ENCODE data around the gene RHNO1. TPM values are rescaled to one million over a fixed set of nuclear protein-coding genes. Genes with fewer than 3 reads are reported as not detected.
A peak's percentile ranks its signal among the peaks of the same experiment; 100 is the strongest.

RHNO1 gene
- total RNA-seq, 1 experiment from 2014 or later: 71.7 TPM

DNA sequence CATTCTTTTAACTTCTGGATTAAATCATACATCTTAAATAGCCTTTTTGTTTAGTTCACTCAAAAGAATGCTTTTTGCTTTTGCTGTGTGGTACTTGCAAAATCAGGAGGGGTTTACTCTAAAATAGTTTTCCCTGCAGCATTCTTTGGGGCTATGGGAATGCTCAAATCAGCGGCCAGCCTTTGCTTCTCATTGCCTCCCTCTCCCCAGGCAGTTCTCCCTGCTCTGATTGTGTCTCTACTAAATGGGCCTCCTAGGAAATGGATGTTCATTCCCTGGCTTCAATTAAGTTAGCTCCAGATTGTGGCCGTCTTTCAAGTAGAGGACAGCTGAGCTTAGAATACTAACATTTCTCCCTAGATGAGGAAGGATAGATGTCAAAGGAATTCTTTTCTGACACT is 18.0 kb downstream of the RHNO1 start:
- intact Hi-C loops (cut with micrococcal nuclease; ENCODE audit: unreplicated experiment): no loop called here
- no peak overlapping the region for H3K4me3 ChIP-seq (ENCODE audit: low read depth, low read length, poor library complexity, severe bottlenecking)
- H3K9me3 ChIP-seq (ENCODE audit: low read depth, low read length, poor library complexity, severe bottlenecking): no peaks in the 10 kb centered on the region
- no peaks in the 10 kb centered on the region for H3K36me3 ChIP-seq (ENCODE audit: insufficient read depth, low read length, poor library complexity, severe bottlenecking)
- peak overlapping the region; percentile 10 for H3K27ac ChIP-seq (ENCODE audit: low read depth, low read length, poor library complexity, severe bottlenecking)
- no peaks in the 10 kb centered on the region for H3K27me3 ChIP-seq (replicated peaks; ENCODE audit: insufficient read depth, low read depth, low read length, poor library complexity)
- ChIA-PET CTCF (no interaction called here), POLR2A (ENCODE audit: low non-redundant PET) (no interaction called here)
- no peak for DNase-seq (ENCODE audit: low spot score)
- TF ChIP-seq CTCF (conservative IDR thresholded peaks at IDR 0.05; ENCODE audit: low read depth, low read length): no peak
- no peak for TF ChIP-seq EZH2 (IDR thresholded peaks at IDR 0.05; ENCODE audit: borderline replicate concordance, low read depth, low read length, poor library complexity, severe bottlenecking)
- peaks cover 14% of the 10 kb centered on the region for H3K4me1 ChIP-seq (ENCODE audit: insufficient read depth, low read length, poor library complexity, severe bottlenecking)
- BruUV-seq (replicated peaks): no TSS peak

DNA sequence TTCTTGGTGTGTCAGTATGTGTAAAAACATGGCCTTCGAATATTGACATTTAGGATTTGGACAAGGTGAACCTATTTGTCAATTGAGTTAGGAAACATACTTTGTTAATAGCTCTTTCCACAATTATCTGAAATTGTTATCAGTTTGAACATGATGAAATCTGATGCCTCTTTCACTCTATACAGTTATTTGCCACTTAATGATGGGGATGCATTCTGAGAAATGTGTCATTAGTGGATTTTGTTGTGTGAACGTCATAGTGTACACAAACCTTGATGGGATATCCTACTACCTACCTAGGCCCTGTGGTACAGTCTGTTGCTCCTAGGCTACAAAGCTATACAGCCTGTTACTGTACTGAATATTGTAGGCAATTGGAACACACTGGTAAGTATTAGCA is 18.5 kb downstream of the RHNO1 start:
- BruUV-seq (replicated peaks): no TSS peak
- no peaks in the 10 kb centered on the region for H3K9me3 ChIP-seq (ENCODE audit: low read depth, low read length, poor library complexity, severe bottlenecking)

DNA sequence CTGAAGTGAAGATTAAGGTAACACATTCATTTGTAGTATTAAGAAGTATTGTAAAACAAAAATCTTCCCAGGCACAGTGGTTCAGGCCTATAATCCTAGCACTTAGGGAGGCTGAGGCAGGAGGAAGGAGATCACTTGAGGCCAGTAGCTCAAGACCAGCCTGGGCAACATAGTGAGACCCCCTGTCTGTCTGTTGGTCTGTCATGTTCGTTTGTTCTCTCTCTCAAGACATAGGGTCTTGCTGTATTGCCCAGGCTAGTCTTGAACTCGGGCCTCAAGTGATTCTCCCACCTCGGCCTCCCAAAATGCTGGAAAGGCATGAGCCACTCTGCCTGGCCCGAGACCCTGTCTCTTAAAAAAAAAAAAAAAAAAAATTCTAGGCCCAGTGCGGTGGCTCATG is 20.4 kb downstream of the RHNO1 start:
- ChIA-PET POLR2A (ENCODE audit: low non-redundant PET) (no interaction called here), CTCF (no interaction called here)
- Histone ChIP-seq H3K27me3 (replicated peaks; ENCODE audit: insufficient read depth, low read depth, low read length, poor library complexity) (no peaks in the 10 kb centered on the region), H3K4me1 (ENCODE audit: insufficient read depth, low read length, poor library complexity, severe bottlenecking) (peaks cover 18% of the 10 kb centered on the region), H3K9me3 (ENCODE audit: low read depth, low read length, poor library complexity, severe bottlenecking) (no peaks in the 10 kb centered on the region), H3K36me3 (ENCODE audit: insufficient read depth, low read length, poor library complexity, severe bottlenecking) (no peaks in the 10 kb centered on the region), H3K4me3 (ENCODE audit: low read depth, low read length, poor library complexity, severe bottlenecking) (no peak overlapping the region), H3K27ac (ENCODE audit: low read depth, low read length, poor library complexity, severe bottlenecking) (no peak overlapping the region)
- no TSS peak for BruUV-seq (replicated peaks)
- no peak for TF ChIP-seq CTCF (conservative IDR thresholded peaks at IDR 0.05; ENCODE audit: low read depth, low read length)
- TF ChIP-seq EZH2 (IDR thresholded peaks at IDR 0.05; ENCODE audit: borderline replicate concordance, low read depth, low read length, poor library complexity, severe bottlenecking): no peak
- DNase-seq (ENCODE audit: low spot score): no peak
- intact Hi-C loops (cut with micrococcal nuclease; ENCODE audit: unreplicated experiment): no loop called here

More for the DNA sequence above, 18.5 kb downstream of the RHNO1 start:
- no peak for TF ChIP-seq CTCF (conservative IDR thresholded peaks at IDR 0.05; ENCODE audit: low read depth, low read length)
- no peak for TF ChIP-seq EZH2 (IDR thresholded peaks at IDR 0.05; ENCODE audit: borderline replicate concordance, low read depth, low read length, poor library complexity, severe bottlenecking)
- DNase-seq (ENCODE audit: low spot score): no peak
- Histone ChIP-seq H3K4me1 (ENCODE audit: insufficient read depth, low read length, poor library complexity, severe bottlenecking) (peaks cover 10% of the 10 kb centered on the region), H3K36me3 (ENCODE audit: insufficient read depth, low read length, poor library complexity, severe bottlenecking) (no peaks in the 10 kb centered on the region), H3K4me3 (ENCODE audit: low read depth, low read length, poor library complexity, severe bottlenecking) (no peak overlapping the region), H3K27me3 (replicated peaks; ENCODE audit: insufficient read depth, low read depth, low read length, poor library complexity) (no peaks in the 10 kb centered on the region), H3K27ac (ENCODE audit: low read depth, low read length, poor library complexity, severe bottlenecking) (no peak overlapping the region)
- intact Hi-C loops (cut with micrococcal nuclease; ENCODE audit: unreplicated experiment): no loop called here
- CTCF ChIA-PET: no interaction called here
- POLR2A ChIA-PET (ENCODE audit: low non-redundant PET): no interaction called here
